BLaER1 (cell line): ENCODE measurements around the gene ATP8B3.
A peak's percentile ranks its signal among the peaks of the same experiment; 100 is the strongest.

Source experiments
- H3K27ac ChIP-seq: shearing (Covaris generic); formaldehyde crosslinking; 2 replicates; pipeline ENCODE4 v1.8.1; 2022
- H3K27me3 ChIP-seq: shearing (Covaris generic); formaldehyde crosslinking; 2 replicates; pipeline ENCODE4 v1.8.1; 2022
- H3K36me3 ChIP-seq: shearing (Covaris generic); formaldehyde crosslinking; 2 replicates; pipeline ENCODE4 v1.8.1; 2022
- H3K4me1 ChIP-seq: shearing (Covaris generic); formaldehyde crosslinking; 2 replicates; pipeline ENCODE4 v1.8.1; 2022
- H3K4me2 ChIP-seq: shearing (Covaris generic); formaldehyde crosslinking; 2 replicates; pipeline ENCODE4 v1.8.1; 2022
- H3K4me3 ChIP-seq: shearing (Covaris generic); formaldehyde crosslinking; 2 replicates; pipeline ENCODE4 v1.8.1; 2022
- H3K9ac ChIP-seq: shearing (Covaris generic); formaldehyde crosslinking; 2 replicates; pipeline ENCODE4 v1.8.1; 2022
- H3K9me3 ChIP-seq: shearing (Covaris generic); formaldehyde crosslinking; 2 replicates; pipeline ENCODE4 v1.8.1; 2022
- H4K20me1 ChIP-seq: shearing (Covaris generic); formaldehyde crosslinking; 2 replicates; pipeline ENCODE4 v1.8.1; 2022
- Cebpa-rat ChIP-seq: shearing (Covaris generic); IDR thresholded peaks from 2 replicates; pipeline ENCODE4 v1.8.1; 2022

Gene ATP8B3

DNA sequence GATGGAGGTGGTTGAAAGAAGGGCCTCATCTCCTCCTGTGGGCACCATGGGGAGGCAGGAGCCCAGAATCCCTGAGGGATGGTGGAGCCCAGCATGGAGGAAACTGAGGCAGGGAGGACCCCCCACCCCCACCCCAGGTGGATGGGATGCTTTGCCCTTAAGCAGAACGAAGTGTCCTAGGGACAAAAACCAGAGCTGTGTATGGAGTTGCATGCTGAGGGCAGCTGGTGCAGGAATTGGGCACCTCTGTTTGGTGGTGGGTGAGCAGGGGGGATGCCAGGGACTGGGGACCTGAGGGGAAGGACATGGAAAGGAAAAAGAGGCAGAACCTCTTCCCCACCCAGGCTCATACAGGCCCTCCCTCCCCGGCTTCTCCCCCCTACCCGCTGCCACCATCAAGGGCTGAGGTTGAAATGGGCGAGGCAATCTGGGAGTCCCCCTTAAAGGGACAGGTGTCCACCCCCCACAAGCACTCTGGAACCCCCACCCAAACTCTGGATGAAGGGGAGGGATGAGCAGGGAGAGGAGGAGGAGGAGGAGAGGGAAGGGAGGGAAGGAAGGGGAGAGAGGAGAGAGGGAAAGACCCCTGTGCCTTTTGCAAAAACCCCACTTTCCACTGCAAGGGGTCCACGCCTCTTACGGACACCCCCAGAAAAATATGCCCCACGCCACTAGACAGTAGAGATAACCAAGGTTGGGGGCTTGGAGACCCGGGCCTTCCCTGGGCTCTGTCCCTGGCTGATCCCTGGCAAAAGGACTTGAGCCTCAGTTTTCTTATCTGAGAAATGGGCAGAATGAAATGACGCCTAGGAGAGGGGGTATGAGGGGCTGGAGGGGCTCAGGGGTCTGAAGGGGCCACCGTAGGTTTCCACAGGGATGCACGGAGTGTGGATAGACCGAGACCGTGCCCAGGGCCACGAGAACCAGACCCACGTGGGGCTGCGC, 52.8 kb downstream of the ATP8B3 start:
- Histone ChIP-seq H3K4me1 (peaks cover 40% of the 10 kb centered on the region), H3K4me3 (no peak overlapping the region), H3K36me3 (no peaks in the 10 kb centered on the region), H3K9me3 (no peaks in the 10 kb centered on the region), H3K27me3 (peaks cover 100% of the 10 kb centered on the region), H3K27ac (no peak overlapping the region), H4K20me1 (peaks cover 96% of the 10 kb centered on the region), H3K9ac (no peak overlapping the region), H3K4me2 (no peak overlapping the region)
- TF ChIP-seq Cebpa-rat = no peak

DNA sequence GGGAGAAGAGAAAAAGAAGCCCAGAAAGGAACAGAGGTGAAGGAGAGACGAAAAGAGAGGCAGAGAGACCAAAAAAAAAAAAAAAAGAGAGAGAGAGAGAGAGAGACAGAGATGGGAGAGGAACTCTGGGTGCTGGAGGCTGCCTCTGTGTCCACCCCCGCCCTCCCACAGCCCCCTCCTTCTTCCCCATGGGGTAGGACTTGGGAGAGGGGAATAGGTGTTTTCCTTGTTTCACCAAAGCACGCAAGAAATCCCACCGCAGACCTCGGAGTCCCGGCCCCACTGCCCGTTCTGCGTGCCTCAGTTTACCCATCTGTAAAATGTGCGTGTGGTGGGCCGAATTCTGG, 53.9 kb downstream of the ATP8B3 start:
- Histone ChIP-seq H3K9ac (no peak overlapping the region), H3K4me1 (peaks cover 40% of the 10 kb centered on the region), H4K20me1 (peaks cover 96% of the 10 kb centered on the region), H3K4me2 (peak overlapping the region; percentile 90), H3K27ac (no peak overlapping the region), H3K9me3 (no peaks in the 10 kb centered on the region), H3K4me3 (peak overlapping the region; percentile 63; the same call in 1 of the 2 replicates), H3K36me3 (no peaks in the 10 kb centered on the region), H3K27me3 (peaks cover 100% of the 10 kb centered on the region)
- no peak for TF ChIP-seq Cebpa-rat

DNA sequence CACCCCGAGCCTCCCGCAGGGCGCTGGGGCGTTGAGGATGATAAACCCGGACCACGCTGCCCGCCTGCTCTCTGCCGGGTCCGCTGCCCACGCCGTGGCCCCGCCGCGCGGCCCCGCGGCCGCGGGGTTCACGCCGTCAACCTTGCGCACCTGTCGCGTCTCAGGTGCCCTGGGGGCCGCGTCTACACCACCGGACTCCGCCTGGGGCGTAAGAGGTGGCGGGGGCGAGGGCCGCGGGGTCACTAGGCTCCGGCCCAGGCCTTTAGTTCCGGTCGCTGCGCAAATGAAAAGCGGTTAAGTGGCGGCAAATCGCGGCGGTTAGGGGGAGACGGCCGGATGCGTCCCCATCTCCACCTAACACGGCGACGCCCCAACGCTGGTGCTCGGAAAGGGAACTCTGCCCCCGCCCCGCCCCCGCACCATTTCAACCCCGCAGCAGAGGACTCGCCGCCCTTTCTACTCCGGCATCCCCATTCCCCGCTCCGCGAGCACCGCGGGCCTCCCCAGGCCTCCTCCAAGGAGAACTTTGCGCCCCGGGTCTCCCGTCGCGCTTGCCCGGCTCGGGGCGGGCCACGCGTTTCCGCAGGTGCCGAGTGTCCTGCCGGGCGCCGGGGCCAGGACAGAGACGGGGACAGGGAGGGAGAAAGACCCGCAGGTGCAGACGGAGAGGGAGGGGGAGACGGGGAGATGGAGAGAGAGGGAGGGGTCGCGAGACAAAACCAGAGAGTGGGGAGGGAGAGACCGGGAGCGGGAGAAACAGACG, 54.4 kb downstream of the ATP8B3 start:
- H3K4me1 ChIP-seq = peaks cover 40% of the 10 kb centered on the region
- peaks cover 100% of the 10 kb centered on the region for H3K27me3 ChIP-seq
- H3K9ac ChIP-seq = no peak overlapping the region
- no peak overlapping the region for H3K27ac ChIP-seq
- TF ChIP-seq Cebpa-rat = no peak
- H3K9me3 ChIP-seq = no peaks in the 10 kb centered on the region
- no peaks in the 10 kb centered on the region for H3K36me3 ChIP-seq
- peak overlapping the region; percentile 63 for H3K4me3 ChIP-seq
- peaks cover 96% of the 10 kb centered on the region for H4K20me1 ChIP-seq
- H3K4me2 ChIP-seq = peak overlapping the region; percentile 90

DNA sequence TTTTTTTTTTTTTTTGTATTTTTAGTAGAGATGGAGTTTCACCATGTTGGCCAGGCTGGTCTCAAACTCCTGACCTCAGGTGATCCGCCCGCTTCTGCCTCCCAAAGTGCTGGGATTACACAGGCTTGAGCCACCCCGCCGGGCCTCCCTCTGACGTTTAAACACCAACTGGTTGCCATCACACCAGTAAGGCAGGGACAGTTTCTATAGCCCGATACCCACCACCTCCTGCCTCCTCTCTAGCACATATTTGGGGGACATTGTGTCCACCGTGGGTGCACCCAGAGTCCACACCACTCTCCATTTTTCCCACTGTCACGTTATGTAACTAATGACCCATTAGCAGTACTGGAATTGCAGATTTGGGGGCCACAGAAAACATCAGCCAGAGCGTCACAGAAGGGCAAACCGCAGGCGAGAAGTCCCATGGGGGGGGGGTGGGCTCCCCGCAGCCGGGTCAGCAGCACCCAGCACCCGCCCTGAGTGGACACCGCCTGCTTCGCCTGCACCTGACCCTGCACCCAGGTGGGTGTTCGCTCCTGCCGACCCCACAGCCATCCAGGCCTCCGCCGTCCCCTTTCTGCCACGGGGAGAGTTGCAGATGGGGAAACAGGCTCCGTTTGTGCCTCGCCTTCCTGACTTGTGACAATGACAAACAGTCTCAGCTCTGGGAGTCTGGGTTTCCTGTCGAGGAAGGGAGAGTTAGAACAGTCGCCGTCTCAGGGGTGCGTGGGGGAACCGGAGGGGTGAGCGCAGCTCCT, 55.2 kb downstream of the ATP8B3 start:
- Histone ChIP-seq H3K4me2 (peak overlapping the region; percentile 90), H3K4me1 (peaks cover 42% of the 10 kb centered on the region), H4K20me1 (peaks cover 96% of the 10 kb centered on the region), H3K27ac (no peak overlapping the region), H3K27me3 (peaks cover 100% of the 10 kb centered on the region), H3K9me3 (no peaks in the 10 kb centered on the region), H3K36me3 (no peaks in the 10 kb centered on the region), H3K9ac (no peak overlapping the region), H3K4me3 (peak overlapping the region; percentile 63)
- no peak for TF ChIP-seq Cebpa-rat

DNA sequence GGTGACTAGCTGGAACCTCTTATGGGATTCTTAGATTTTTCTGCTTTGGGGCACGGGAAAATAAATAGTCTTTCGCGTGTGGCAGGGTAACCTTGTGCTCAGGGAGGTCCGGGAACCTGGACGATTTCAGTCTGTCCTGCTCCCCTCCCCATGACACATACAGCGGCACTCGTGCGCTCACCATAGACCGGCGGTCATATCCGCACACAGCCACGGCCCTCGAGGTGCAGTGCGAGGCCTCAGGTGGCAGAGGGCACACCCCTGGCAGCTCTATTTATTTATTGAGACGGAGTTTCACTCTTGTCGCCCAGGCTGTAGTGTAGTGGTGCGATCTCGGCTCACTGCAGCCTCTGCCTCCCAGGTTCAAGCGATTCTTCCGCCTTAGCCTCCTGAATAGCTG, 55.8 kb downstream of the ATP8B3 start:
- Histone ChIP-seq H3K27ac (no peak overlapping the region), H3K4me1 (peaks cover 42% of the 10 kb centered on the region), H3K9ac (no peak overlapping the region), H3K36me3 (no peaks in the 10 kb centered on the region), H3K4me3 (no peak overlapping the region), H3K27me3 (peaks cover 100% of the 10 kb centered on the region), H3K9me3 (no peaks in the 10 kb centered on the region), H4K20me1 (peaks cover 96% of the 10 kb centered on the region), H3K4me2 (peak overlapping the region; percentile 90)
- no peak for TF ChIP-seq Cebpa-rat

DNA sequence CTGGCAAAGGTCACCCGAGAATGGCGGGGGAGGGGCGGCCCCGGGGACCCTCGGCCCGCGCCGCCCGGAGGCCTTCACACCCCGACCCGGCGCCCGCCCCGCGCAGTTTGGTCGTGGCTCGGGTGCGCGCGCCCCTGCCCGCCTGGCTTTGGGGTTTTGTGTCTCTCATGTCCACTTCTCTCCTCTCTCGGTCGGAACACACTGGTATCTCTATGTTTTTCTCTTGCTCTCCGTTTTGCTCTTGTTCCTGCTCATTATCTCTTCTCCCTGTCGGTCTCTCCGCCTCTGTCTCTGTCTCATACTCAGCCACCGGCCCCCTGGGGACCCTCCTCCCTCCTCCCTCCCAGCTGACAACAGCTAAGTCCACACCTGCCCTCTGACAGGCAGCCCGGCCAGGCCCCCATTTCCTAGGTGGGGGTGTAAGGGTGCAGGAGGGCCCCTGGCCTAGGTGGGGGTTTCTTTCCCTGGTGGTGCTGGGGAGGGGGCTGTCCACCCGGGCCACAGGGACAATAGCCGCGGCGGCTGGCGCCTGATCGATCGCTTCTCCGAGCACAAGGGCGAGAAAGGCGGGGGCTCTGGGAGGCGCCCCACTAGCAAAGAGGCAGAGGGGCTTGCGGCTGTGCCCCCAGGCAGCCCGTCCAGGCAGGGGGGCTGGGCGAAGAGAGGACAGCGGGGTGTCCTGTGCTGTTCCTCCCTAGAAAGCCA, 56.5 kb downstream of the ATP8B3 start:
- TF ChIP-seq Cebpa-rat = no peak
- H3K9me3 ChIP-seq = no peaks in the 10 kb centered on the region

DNA sequence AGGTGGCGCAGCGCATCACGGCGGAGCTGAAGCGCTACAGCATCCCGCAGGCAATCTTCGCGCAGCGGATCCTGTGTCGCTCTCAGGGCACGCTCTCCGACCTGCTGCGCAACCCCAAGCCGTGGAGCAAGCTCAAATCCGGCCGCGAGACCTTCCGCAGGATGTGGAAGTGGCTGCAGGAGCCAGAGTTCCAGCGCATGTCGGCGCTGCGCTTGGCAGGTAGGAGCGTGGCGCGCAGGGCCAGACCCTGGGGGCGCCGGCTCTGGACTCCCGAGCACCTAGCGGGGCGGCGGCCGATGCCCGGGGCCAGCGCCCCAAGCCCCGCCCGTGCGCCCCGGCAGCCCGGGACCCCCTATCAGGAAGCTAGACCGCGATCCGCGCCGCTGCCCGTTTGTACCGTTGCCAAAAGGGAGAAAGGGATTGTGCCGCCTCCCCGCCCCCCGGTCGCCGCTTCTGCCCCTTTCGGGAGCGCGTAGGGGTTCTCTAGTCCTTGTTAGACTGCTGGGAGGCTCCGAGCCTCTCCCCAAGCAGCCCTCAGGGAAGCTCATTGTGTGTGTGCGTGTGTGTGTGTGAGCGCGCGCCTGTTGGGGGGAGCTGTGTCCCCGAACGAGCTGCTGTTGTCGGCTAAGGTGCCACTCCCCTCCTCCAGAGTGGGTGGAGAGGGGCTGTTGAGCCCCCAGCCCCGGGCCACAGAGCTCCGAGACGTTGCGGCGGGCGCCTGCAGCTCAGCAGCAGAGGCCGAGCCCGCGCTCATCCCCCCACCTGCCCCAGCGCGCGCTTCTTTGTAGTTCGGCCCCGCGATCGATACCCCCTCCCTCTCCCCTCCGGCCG, 57.2 kb downstream of the ATP8B3 start:
- H3K4me3 ChIP-seq = peak overlapping the region; percentile 57
- no peak overlapping the region for H3K9ac ChIP-seq
- TF ChIP-seq Cebpa-rat = no peak
- H3K27me3 ChIP-seq = peaks cover 100% of the 10 kb centered on the region
- peak overlapping the region; percentile 83 for H3K4me2 ChIP-seq
- no peaks in the 10 kb centered on the region for H3K36me3 ChIP-seq
- H4K20me1 ChIP-seq = peaks cover 96% of the 10 kb centered on the region
- H3K4me1 ChIP-seq = peaks cover 42% of the 10 kb centered on the region
- H3K27ac ChIP-seq = no peak overlapping the region
- H3K9me3 ChIP-seq = no peaks in the 10 kb centered on the region

More for the DNA sequence above, 56.5 kb downstream of the ATP8B3 start:
- Histone ChIP-seq H3K9ac (no peak overlapping the region), H3K27me3 (peaks cover 100% of the 10 kb centered on the region), H3K4me1 (peaks cover 40% of the 10 kb centered on the region), H3K36me3 (no peaks in the 10 kb centered on the region), H4K20me1 (peaks cover 96% of the 10 kb centered on the region), H3K4me2 (peak overlapping the region; percentile 83), H3K4me3 (peak overlapping the region; percentile 57), H3K27ac (no peak overlapping the region)

DNA sequence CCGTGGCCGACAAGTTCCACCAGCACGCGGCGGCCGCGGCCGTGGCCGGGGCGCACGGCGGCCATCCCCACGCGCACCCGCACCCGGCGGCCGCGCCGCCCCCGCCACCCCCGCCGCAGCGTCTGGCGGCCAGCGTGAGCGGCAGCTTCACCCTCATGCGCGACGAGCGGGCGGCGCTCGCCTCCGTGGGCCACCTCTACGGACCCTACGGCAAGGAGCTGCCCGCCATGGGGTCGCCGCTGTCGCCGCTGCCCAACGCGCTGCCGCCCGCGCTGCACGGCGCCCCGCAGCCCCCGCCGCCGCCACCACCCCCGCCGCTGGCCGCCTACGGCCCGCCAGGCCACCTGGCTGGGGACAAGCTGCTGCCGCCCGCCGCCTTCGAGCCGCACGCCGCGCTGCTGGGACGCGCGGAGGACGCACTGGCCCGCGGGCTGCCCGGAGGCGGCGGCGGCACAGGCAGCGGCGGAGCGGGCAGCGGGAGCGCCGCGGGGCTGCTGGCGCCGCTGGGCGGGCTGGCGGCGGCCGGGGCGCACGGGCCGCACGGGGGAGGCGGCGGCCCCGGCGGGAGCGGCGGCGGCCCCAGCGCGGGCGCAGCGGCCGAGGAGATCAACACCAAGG, 57.9 kb downstream of the ATP8B3 start:
- H3K27me3 ChIP-seq = peaks cover 100% of the 10 kb centered on the region
- no peak for TF ChIP-seq Cebpa-rat
- peaks cover 96% of the 10 kb centered on the region for H4K20me1 ChIP-seq

More for the DNA sequence above, 57.9 kb downstream of the ATP8B3 start:
- Histone ChIP-seq H3K27ac (no peak overlapping the region), H3K9me3 (no peaks in the 10 kb centered on the region), H3K4me1 (peaks cover 49% of the 10 kb centered on the region), H3K36me3 (no peaks in the 10 kb centered on the region), H3K9ac (no peak overlapping the region), H3K4me3 (peak overlapping the region; percentile 57), H3K4me2 (peak overlapping the region; percentile 83)
